ENCODE measurements around the gene APOD. TPM values are rescaled to one million over a fixed set of nuclear protein-coding genes. Genes with fewer than 3 reads are reported as not detected.
A peak's percentile ranks its signal among the peaks of the same experiment; 100 is the strongest.

APOD gene
- total and polyA plus RNA-seq, 9 of the 15 experiments (the other 6 are each of a cell fraction or from before 2014, with no cell fraction given), result 0.18 to 0.50 (median 0.35) TPM; not detected in 1

GRCh38 chr3:195556390-195556789 lies 27.4 kb downstream of the APOD start (continued):
- TF ChIP-seq, protein P1, sequence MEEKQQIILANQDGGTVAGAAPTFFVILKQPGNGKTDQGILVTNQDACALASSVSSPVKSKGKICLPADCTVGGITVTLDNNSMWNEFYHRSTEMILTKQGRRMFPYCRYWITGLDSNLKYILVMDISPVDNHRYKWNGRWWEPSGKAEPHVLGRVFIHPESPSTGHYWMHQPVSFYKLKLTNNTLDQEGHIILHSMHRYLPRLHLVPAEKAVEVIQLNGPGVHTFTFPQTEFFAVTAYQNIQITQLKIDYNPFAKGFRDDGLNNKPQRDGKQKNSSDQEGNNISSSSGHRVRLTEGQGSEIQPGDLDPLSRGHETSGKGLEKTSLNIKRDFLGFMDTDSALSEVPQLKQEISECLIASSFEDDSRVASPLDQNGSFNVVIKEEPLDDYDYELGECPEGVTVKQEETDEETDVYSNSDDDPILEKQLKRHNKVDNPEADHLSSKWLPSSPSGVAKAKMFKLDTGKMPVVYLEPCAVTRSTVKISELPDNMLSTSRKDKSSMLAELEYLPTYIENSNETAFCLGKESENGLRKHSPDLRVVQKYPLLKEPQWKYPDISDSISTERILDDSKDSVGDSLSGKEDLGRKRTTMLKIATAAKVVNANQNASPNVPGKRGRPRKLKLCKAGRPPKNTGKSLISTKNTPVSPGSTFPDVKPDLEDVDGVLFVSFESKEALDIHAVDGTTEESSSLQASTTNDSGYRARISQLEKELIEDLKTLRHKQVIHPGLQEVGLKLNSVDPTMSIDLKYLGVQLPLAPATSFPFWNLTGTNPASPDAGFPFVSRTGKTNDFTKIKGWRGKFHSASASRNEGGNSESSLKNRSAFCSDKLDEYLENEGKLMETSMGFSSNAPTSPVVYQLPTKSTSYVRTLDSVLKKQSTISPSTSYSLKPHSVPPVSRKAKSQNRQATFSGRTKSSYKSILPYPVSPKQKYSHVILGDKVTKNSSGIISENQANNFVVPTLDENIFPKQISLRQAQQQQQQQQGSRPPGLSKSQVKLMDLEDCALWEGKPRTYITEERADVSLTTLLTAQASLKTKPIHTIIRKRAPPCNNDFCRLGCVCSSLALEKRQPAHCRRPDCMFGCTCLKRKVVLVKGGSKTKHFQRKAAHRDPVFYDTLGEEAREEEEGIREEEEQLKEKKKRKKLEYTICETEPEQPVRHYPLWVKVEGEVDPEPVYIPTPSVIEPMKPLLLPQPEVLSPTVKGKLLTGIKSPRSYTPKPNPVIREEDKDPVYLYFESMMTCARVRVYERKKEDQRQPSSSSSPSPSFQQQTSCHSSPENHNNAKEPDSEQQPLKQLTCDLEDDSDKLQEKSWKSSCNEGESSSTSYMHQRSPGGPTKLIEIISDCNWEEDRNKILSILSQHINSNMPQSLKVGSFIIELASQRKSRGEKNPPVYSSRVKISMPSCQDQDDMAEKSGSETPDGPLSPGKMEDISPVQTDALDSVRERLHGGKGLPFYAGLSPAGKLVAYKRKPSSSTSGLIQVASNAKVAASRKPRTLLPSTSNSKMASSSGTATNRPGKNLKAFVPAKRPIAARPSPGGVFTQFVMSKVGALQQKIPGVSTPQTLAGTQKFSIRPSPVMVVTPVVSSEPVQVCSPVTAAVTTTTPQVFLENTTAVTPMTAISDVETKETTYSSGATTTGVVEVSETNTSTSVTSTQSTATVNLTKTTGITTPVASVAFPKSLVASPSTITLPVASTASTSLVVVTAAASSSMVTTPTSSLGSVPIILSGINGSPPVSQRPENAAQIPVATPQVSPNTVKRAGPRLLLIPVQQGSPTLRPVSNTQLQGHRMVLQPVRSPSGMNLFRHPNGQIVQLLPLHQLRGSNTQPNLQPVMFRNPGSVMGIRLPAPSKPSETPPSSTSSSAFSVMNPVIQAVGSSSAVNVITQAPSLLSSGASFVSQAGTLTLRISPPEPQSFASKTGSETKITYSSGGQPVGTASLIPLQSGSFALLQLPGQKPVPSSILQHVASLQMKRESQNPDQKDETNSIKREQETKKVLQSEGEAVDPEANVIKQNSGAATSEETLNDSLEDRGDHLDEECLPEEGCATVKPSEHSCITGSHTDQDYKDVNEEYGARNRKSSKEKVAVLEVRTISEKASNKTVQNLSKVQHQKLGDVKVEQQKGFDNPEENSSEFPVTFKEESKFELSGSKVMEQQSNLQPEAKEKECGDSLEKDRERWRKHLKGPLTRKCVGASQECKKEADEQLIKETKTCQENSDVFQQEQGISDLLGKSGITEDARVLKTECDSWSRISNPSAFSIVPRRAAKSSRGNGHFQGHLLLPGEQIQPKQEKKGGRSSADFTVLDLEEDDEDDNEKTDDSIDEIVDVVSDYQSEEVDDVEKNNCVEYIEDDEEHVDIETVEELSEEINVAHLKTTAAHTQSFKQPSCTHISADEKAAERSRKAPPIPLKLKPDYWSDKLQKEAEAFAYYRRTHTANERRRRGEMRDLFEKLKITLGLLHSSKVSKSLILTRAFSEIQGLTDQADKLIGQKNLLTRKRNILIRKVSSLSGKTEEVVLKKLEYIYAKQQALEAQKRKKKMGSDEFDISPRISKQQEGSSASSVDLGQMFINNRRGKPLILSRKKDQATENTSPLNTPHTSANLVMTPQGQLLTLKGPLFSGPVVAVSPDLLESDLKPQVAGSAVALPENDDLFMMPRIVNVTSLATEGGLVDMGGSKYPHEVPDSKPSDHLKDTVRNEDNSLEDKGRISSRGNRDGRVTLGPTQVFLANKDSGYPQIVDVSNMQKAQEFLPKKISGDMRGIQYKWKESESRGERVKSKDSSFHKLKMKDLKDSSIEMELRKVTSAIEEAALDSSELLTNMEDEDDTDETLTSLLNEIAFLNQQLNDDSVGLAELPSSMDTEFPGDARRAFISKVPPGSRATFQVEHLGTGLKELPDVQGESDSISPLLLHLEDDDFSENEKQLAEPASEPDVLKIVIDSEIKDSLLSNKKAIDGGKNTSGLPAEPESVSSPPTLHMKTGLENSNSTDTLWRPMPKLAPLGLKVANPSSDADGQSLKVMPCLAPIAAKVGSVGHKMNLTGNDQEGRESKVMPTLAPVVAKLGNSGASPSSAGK (IDR thresholded peaks at IDR 0.05), result peak; percentile 97
- TF ChIP-seq EHMT2 (IDR thresholded peaks at IDR 0.05), result peak; percentile 61; the same call in 1 of the 2 replicates
- TF ChIP-seq POLR2H (tag; IDR thresholded peaks at IDR 0.05; ENCODE audit: low read depth), result no peak
- TF ChIP-seq LCOR (CRISPR knock-in tag; IDR thresholded peaks at IDR 0.05), result 0 out of 2 replicates have a peak, but pooled peaks have one; percentile 27
- TF ChIP-seq GABPB1 (CRISPR knock-in tag; IDR thresholded peaks at IDR 0.05), result peak; percentile 21; the same call in 1 of the 2 replicates
- TF ChIP-seq NBN (IDR thresholded peaks at IDR 0.05; ENCODE audit: low read depth), result peak; percentile 30; the same call in 1 of the 2 replicates
- TF ChIP-seq HMGN3 (IDR thresholded peaks at IDR 0.05; ENCODE audit: borderline replicate concordance, extremely low read depth, insufficient read length, low read depth, low read length), result no peak
- no peak for TF ChIP-seq KAT2B (IDR thresholded peaks at IDR 0.05; ENCODE audit: low read depth, low read length)
- TF ChIP-seq, protein P2, sequence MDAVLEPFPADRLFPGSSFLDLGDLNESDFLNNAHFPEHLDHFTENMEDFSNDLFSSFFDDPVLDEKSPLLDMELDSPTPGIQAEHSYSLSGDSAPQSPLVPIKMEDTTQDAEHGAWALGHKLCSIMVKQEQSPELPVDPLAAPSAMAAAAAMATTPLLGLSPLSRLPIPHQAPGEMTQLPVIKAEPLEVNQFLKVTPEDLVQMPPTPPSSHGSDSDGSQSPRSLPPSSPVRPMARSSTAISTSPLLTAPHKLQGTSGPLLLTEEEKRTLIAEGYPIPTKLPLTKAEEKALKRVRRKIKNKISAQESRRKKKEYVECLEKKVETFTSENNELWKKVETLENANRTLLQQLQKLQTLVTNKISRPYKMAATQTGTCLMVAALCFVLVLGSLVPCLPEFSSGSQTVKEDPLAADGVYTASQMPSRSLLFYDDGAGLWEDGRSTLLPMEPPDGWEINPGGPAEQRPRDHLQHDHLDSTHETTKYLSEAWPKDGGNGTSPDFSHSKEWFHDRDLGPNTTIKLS (IDR thresholded peaks at IDR 0.05; ENCODE audit: borderline replicate concordance, low read depth), result peak; percentile 82; the same call in 1 of the 2 replicates
- TF ChIP-seq MAX (CRISPR knock-in tag; IDR thresholded peaks at IDR 0.05), result peak; percentile 91
- TF ChIP-seq RBFOX2 (IDR thresholded peaks at IDR 0.05; ENCODE audit: low read depth, low read length), result no peak
- TF ChIP-seq, protein P3, sequence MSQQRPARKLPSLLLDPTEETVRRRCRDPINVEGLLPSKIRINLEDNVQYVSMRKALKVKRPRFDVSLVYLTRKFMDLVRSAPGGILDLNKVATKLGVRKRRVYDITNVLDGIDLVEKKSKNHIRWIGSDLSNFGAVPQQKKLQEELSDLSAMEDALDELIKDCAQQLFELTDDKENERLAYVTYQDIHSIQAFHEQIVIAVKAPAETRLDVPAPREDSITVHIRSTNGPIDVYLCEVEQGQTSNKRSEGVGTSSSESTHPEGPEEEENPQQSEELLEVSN (IDR thresholded peaks at IDR 0.05; ENCODE audit: borderline replicate concordance in 1 of 2, extremely low read depth in 1 of 2, insufficient read depth in 1 of 2, insufficient read length in 1 of 2, low read depth in 1 of 2, low read length in 1 of 2, poor library complexity in 1 of 2, severe bottlenecking in 1 of 2), result peak; percentile 87 to 96
- no peak for TF ChIP-seq CGGBP1 (CRISPR knock-in tag; IDR thresholded peaks at IDR 0.05)
